ENCODE results near the gene CEACAM16. TPM values are rescaled to one million over a fixed set of nuclear protein-coding genes. Genes with fewer than 3 reads are reported as not detected.

CEACAM16 gene
- total and polyA plus RNA-seq, 10 of the 15 experiments (the other 5 are each of a cell fraction or from before 2014, with no cell fraction given): not detected

DNA sequence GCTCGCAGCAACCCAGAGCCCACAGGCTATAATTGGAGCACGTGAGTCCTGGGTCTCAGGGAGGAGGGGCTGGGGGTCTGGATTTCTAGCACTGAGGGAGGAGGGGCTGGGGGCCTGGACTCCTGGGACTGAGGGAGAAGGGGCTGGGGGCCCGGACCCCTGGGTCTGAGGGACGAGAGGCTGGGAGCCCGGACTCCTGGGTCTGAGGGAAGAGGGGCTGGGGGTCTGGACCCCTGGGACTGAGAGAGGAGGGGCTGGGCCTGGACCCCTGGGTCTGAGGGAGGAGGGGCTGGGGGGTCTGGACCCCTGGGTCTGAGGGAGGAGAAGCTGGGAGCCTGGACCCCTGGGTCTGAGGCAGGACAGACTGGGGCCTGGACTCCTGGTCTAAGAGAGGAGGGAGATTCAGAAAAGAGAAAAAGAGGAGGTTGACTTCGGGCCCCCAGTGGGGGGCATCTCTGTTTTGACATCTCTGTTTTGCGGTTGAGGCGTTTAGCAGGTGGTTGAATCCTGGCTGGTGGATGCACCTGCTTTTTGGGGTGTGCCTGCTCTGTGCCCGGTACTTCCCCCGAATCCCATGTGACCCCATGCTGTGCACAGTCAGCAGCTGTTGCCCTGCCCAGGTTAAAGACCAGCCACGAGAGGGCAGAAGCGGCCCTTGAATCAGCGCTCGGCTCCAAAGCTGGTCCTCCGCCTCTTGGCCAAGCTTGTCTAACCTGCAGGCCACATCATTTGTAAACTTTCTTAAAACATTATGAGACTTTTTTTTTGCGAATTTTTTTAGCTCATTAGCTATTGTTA is 44.8 kb upstream of the CEACAM16 start:
- CTCF ChIA-PET: interaction anchor here (0.6 to 4.9 kb wide), 32 partner anchors 9 to 1952 kb away, joined by 3 to 59 read pairs (median 4); partner anchors contain the start of genes NECTIN2 and TOMM40
- H3K9ac ChIP-seq (ENCODE audit: control insufficient read depth, insufficient read depth, low read length): no peak overlapping the region
- peak; percentile 38 for DNase-seq (ENCODE audit: low read depth, low spot score)
- peak; percentile 75 for TF ChIP-seq RAD51 (IDR thresholded peaks at IDR 0.05)
- TF ChIP-seq, protein P1, sequence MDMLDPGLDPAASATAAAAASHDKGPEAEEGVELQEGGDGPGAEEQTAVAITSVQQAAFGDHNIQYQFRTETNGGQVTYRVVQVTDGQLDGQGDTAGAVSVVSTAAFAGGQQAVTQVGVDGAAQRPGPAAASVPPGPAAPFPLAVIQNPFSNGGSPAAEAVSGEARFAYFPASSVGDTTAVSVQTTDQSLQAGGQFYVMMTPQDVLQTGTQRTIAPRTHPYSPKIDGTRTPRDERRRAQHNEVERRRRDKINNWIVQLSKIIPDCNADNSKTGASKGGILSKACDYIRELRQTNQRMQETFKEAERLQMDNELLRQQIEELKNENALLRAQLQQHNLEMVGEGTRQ (IDR thresholded peaks at IDR 0.05; ENCODE audit: borderline replicate concordance, low read depth, low read length): peak; percentile 61
- TF ChIP-seq USF1 (IDR thresholded peaks at IDR 0.05; ENCODE audit: borderline replicate concordance, extremely low read length, insufficient read depth, low read depth, low read length): peak; percentile 78
- TF ChIP-seq RUNX3 (IDR thresholded peaks at IDR 0.05; ENCODE audit: low read length): peak; percentile 28; the same call in 1 of the 2 replicates
- no peak for TF ChIP-seq SREBF2 (IDR thresholded peaks at IDR 0.05; ENCODE audit: low read length)
- TF ChIP-seq SMC3 (IDR thresholded peaks at IDR 0.05; ENCODE audit: borderline replicate concordance, low read length): peak; percentile 68; the same call in 1 of the 2 replicates
- TF ChIP-seq TAF1 (IDR thresholded peaks at IDR 0.05; ENCODE audit: borderline replicate concordance, low read depth, low read length): no peak
- peak; percentile 83 for TF ChIP-seq RAD21 (IDR thresholded peaks at IDR 0.05; ENCODE audit: insufficient read depth, low read depth, low read length)
- no peak for TF ChIP-seq SP1 (IDR thresholded peaks at IDR 0.05; ENCODE audit: low read depth, low read length)
- peak; percentile 8 to 35; a peak in 1 of 4 replicates for TF ChIP-seq BHLHE40 (IDR thresholded peaks at IDR 0.05; ENCODE audit: borderline replicate concordance in 1 of 2, low read depth in 2 of 2, low read length in 1 of 2)
- peak; percentile 53; the same call in 1 of the 2 replicates for TF ChIP-seq BACH1 (IDR thresholded peaks at IDR 0.05; ENCODE audit: borderline replicate concordance)
- TF ChIP-seq RELA (IDR thresholded peaks at IDR 0.05; ENCODE audit: borderline replicate concordance, partially characterized antibody): no peak
- TF ChIP-seq ATF3 (IDR thresholded peaks at IDR 0.05; ENCODE audit: borderline replicate concordance, extremely low read depth, low read depth, low read length): peak; percentile 54; the same call in 1 of the 2 replicates
- peak; percentile 81 to 94 (median 87); a peak in 5 of 6 replicates for TF ChIP-seq CTCF (IDR thresholded peaks at IDR 0.05 in 2 of 3, conservative IDR thresholded peaks at IDR 0.05 in 1 of 3; ENCODE audit: control insufficient read depth in 2 of 3, extremely low read depth in 1 of 3, insufficient read depth in 1 of 3, low read depth in 3 of 3, low read length in 3 of 3)
- no peak for TF ChIP-seq CHD2 (IDR thresholded peaks at IDR 0.05; ENCODE audit: borderline replicate concordance, low read depth, low read length)
- TF ChIP-seq SMAD1 (IDR thresholded peaks at IDR 0.05; ENCODE audit: low read depth, partially characterized antibody): no peak
- TF ChIP-seq MTA2 (IDR thresholded peaks at IDR 0.05; ENCODE audit: low read depth): no peak
- TF ChIP-seq ZSCAN29 (IDR thresholded peaks at IDR 0.05): no peak
- TF ChIP-seq RBBP5 (conservative IDR thresholded peaks at IDR 0.05): no peak

More for the DNA sequence above, 44.8 kb upstream of the CEACAM16 start:
- H3K79me2 ChIP-seq (ENCODE audit: control insufficient read depth, insufficient read depth, low read length): no peaks in the 10 kb centered on the region
- 15% methylated on average over 13 of the region's 16 CpGs for WGBS (ENCODE audit: insufficient coverage, insufficient replicate concordance, low lambda C conversion rate, missing lambda C conversion rate)
- ChIA-PET SMC1A (ENCODE audit: uncharacterized antibody, unreplicated experiment) (interaction anchor here (0.8 to 3.8 kb wide), 13 partner anchors 18 to 189 kb away, joined by 3 to 37 read pairs (median 3); no protein-coding TSS in a partner anchor), RAD21 (ENCODE audit: unreplicated experiment) (interaction anchor here (0.7 to 4.0 kb wide), 18 partner anchors 9 to 405 kb away, joined by 3 to 33 read pairs (median 4); partner anchors contain the start of gene NECTIN2), POLR2A (no interaction called here)
- no peaks in the 10 kb centered on the region; the same call in 1 of the 2 replicates for H3K4me1 ChIP-seq (ENCODE audit: control insufficient read depth, insufficient read depth, low read length)
- intact Hi-C loops (cut with micrococcal nuclease; ENCODE audit: unreplicated experiment): loop anchor here (2.0 to 10.0 kb wide), 4 partner anchors 31 to 191 kb away; partner anchors contain the start of genes CBLC and NECTIN2
- no TSS peak for BruUV-seq (replicated peaks)
- H2AFZ ChIP-seq (ENCODE audit: control insufficient read depth, low read depth, low read length): no peak overlapping the region
- H3K36me3 ChIP-seq (ENCODE audit: control insufficient read depth in 2 of 2, insufficient read depth in 2 of 2, low read length in 1 of 2): no peaks in the 10 kb centered on the region
- in situ Hi-C loops (cut with MboI): no loop called here
- ATAC-seq: peak; percentile 99
- H3K4me3 ChIP-seq: no peak overlapping the region
- no peak overlapping the region for H3K27ac ChIP-seq (ENCODE audit: control insufficient read depth, insufficient read depth)
- FAIRE-seq: peak; percentile 97
- H3K9me3 ChIP-seq (replicated peaks; ENCODE audit: control insufficient read depth, insufficient read depth, low read length): no peaks in the 10 kb centered on the region
- no peak overlapping the region for H3K4me2 ChIP-seq (ENCODE audit: control insufficient read depth, insufficient read depth)
- no peaks in the 10 kb centered on the region for H4K20me1 ChIP-seq (ENCODE audit: control insufficient read depth, insufficient read depth)
- no peaks in the 10 kb centered on the region for H3K27me3 ChIP-seq (replicated peaks in 1 of 2; ENCODE audit: control insufficient read depth in 2 of 2, insufficient read depth in 2 of 2, low read length in 1 of 2)

Data from GM12878 (cell line).